Right atrium auricular region (tissue), 2 donors: ENCODE results near the gene URB1. TPM values are rescaled to one million over a fixed set of nuclear protein-coding genes. Genes with fewer than 3 reads are reported as not detected.

Experiments used
- DNase-seq: peaks from one replicate; pipeline ENCODE4 v3.0.0-alpha.2; 2019; ENCODE audit warnings: low spot score
- H3K27ac ChIP-seq, 2 donors: fragments of 200-600 bp; sonication (generic); 1 replicate in 1 of 2; 2 replicates in 1 of 2; pipeline ENCODE4 v1.5.1; 2016 to 2019
- H3K27me3 ChIP-seq, 2 donors: fragments of 200-600 bp; sonication (generic); one replicate each; pipeline versions ENCODE4 v1.5.1 to v1.6.0; 2017 to 2019
- H3K36me3 ChIP-seq: fragments of 200-600 bp; sonication (generic); one replicate; pipeline ENCODE4 v1.5.1; 2016
- H3K4me1 ChIP-seq, 2 donors: fragments of 200-600 bp; sonication (generic); one replicate each; pipeline versions ENCODE4 v1.5.1 to v1.6.0; 2017 to 2019
- H3K4me3 ChIP-seq, 2 donors: fragments of 200-600 bp; sonication (generic); 1 replicate in 1 of 2; 2 replicates in 1 of 2; pipeline ENCODE4 v1.5.1; 2017 to 2019; ENCODE audit warnings: mild to moderate bottlenecking in 1 of 2, moderate library complexity in 1 of 2
- H3K9me3 ChIP-seq, 2 donors: fragments of 200-600 bp; sonication (generic); one replicate each; pipeline ENCODE4 v1.5.1; 2019
- total RNA-seq, 2 donors: library from RNA; depleted of rRNA; stranded (reverse); fragments of >200 nt; gene quantifications; one replicate each; pipeline ENCODE4 v1.1.0, GENCODE V29; 2016
- TF ChIP-seq, protein P1 (sequence below), 2 donors: fragments of 200-600 bp; sonication (generic); IDR thresholded peaks; one replicate each; pipeline ENCODE4 v1.5.1; 2019; ENCODE audit warnings: antibody characterized with exemption in 2 of 2

The URB1 gene
- total RNA-seq, 2 donors from 2014 or later = 8.6 to 12.2 TPM

DNA sequence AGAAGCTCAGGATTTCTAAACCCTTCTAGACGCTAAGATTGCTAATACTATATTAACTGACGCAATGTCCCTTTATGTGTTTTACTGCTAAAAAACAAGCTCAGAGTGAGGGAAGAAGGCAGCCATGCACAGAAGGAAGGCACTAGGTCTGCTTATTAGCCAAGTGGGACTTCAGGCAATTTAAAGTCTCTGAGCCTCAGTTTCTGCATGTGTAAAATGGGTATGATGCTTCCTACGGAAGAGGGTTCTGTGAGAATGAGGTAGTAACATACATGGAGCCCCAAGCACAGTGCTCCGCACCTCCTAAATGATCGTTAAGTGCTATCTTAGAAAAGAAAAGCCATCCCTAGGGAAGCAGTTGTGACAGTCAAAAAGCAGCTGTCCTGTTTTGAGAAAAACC, 130.9 kb downstream of the URB1 start:
- TF ChIP-seq, protein P1, sequence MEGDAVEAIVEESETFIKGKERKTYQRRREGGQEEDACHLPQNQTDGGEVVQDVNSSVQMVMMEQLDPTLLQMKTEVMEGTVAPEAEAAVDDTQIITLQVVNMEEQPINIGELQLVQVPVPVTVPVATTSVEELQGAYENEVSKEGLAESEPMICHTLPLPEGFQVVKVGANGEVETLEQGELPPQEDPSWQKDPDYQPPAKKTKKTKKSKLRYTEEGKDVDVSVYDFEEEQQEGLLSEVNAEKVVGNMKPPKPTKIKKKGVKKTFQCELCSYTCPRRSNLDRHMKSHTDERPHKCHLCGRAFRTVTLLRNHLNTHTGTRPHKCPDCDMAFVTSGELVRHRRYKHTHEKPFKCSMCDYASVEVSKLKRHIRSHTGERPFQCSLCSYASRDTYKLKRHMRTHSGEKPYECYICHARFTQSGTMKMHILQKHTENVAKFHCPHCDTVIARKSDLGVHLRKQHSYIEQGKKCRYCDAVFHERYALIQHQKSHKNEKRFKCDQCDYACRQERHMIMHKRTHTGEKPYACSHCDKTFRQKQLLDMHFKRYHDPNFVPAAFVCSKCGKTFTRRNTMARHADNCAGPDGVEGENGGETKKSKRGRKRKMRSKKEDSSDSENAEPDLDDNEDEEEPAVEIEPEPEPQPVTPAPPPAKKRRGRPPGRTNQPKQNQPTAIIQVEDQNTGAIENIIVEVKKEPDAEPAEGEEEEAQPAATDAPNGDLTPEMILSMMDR (IDR thresholded peaks at IDR 0.05) = no peak
- no peak for DNase-seq
- Histone ChIP-seq H3K36me3 (peaks cover 1% of the 10 kb centered on the region), H3K9me3 (no peaks in the 10 kb centered on the region), H3K4me1 (peaks cover 0 to 14% of the 10 kb centered on the region in 2 donors), H3K4me3 (no peak overlapping the region), H3K27me3 (no peaks in the 10 kb centered on the region), H3K27ac (no peak overlapping the region)

Other genes with a start within 250 kb of the URB1 start
- 1 to 10 TPM; 2.3 to 2.5 TPM for gene MIS18A, start 114.0 kb downstream of the URB1 start, total RNA-seq
- 1 to 10 TPM in 1 of 2 donors, not detected in 1; 5.3 TPM for gene MRAP, start 94.2 kb downstream of the URB1 start, total RNA-seq
- 10 to 100 TPM; 25.5 to 45.9 TPM for gene EVA1C, start 19.7 kb upstream of the URB1 start, total RNA-seq
- 1 to 10 TPM in 1 of 2 donors, not detected in 1; 1.1 TPM for gene TCP10L, start 192.5 kb upstream of the URB1 start, total RNA-seq
- 10 to 100 TPM; 16.1 to 22.2 TPM for gene CFAP298, start 219.4 kb upstream of the URB1 start, total RNA-seq